GM18505 (cell line): ENCODE measurements around the gene IMPA2.

Experiments
- ATAC-seq: cut with Tn5 transposase; IDR thresholded peaks from one replicate; pipeline ENCODE4 v1.9.1; 2021; ENCODE audit not compliant: unreplicated experiment
- POLR2A ChIP-seq: IDR thresholded peaks from 4 replicates; pipeline ENCODE4 v1.6.1; 2011; ENCODE audit warnings: borderline replicate concordance; ENCODE audit not compliant: insufficient read depth, insufficient read length; ENCODE audit errors: extremely low read depth

IMPA2 gene

GRCh38 chr18:12027046-12027445, 45.7 kb downstream of the IMPA2 start:
- TF ChIP-seq POLR2A = no peak
- no peak for ATAC-seq

- no peak for ATAC-seq
- no peak for TF ChIP-seq POLR2A
These were observed 46.2 kb downstream of the IMPA2 start for GRCh38 chr18:12027480-12027879.

GRCh38 chr18:12028040-12028628, 46.8 kb downstream of the IMPA2 start:
- no peak for TF ChIP-seq POLR2A
- ATAC-seq = no peak

- TF ChIP-seq POLR2A = no peak
- no peak for ATAC-seq
These were observed 47.4 kb downstream of the IMPA2 start for GRCh38 chr18:12028674-12029073.

- ATAC-seq = no peak
- no peak for TF ChIP-seq POLR2A
These were observed 48.7 kb downstream of the IMPA2 start for GRCh38 chr18:12029786-12030584.

- TF ChIP-seq POLR2A = no peak
- no peak for ATAC-seq
These were observed 49.4 kb downstream of the IMPA2 start for GRCh38 chr18:12030670-12031069.

- no peak for TF ChIP-seq POLR2A
- no peak for ATAC-seq
These were observed 49.9 kb downstream of the IMPA2 start for GRCh38 chr18:12031181-12031580.

- TF ChIP-seq POLR2A = no peak
- no peak for ATAC-seq
These were observed 50.5 kb downstream of the IMPA2 start for GRCh38 chr18:12031846-12032245.

GRCh38 chr18:12032786-12033642, 51.7 kb downstream of the IMPA2 start:
- no peak for ATAC-seq
- no peak for TF ChIP-seq POLR2A

- TF ChIP-seq POLR2A = no peak
- no peak for ATAC-seq
These were observed 52.3 kb downstream of the IMPA2 start for GRCh38 chr18:12033643-12034025.

GRCh38 chr18:12034241-12035100, 53.2 kb downstream of the IMPA2 start:
- TF ChIP-seq POLR2A = no peak
- no peak for ATAC-seq

- ATAC-seq = no peak
- no peak for TF ChIP-seq POLR2A
These were observed 54.2 kb downstream of the IMPA2 start for GRCh38 chr18:12035481-12035880.
